ENCODE results near the gene MCF2L2. TPM values are rescaled to one million over a fixed set of nuclear protein-coding genes. Genes with fewer than 3 reads are reported as not detected.

Gene MCF2L2
- total and polyA plus RNA-seq, 3 donors from 2014 or later = 6.8 to 24.2 (median 14.6) TPM

- Histone ChIP-seq H3K27me3 (no peaks in the 10 kb centered on the region), H3K4me3 (no peak overlapping the region), H3K4me1 (no peaks in the 10 kb centered on the region), H3K27ac (no peak overlapping the region), H3K36me3 (ENCODE audit: low read depth, missing control alignments) (no peaks in the 10 kb centered on the region), H3K9me3 (no peaks in the 10 kb centered on the region)
- 84 to 88% methylated on average over 12 of the region's 12 CpGs for WGBS, 2 donors
- no peak for DNase-seq
- intact Hi-C loops (cut with DNase I; ENCODE audit: low total_unique reads) = no loop called here
- TF ChIP-seq CTCF (IDR thresholded peaks at IDR 0.05) (no peak), POLR2A (IDR thresholded peaks at IDR 0.05) (no peak)
These were observed 216.3 kb downstream of the MCF2L2 start for GRCh38 chr3:183212096-183212495.

GRCh38 chr3:183211352-183211751 lies 217.1 kb downstream of the MCF2L2 start:
- Histone ChIP-seq H3K36me3 (ENCODE audit: low read depth, missing control alignments) (no peaks in the 10 kb centered on the region), H3K9me3 (no peaks in the 10 kb centered on the region), H3K27ac (no peak overlapping the region), H3K4me1 (no peaks in the 10 kb centered on the region), H3K4me3 (no peak overlapping the region), H3K27me3 (no peaks in the 10 kb centered on the region)
- TF ChIP-seq CTCF (IDR thresholded peaks at IDR 0.05) (no peak), POLR2A (IDR thresholded peaks at IDR 0.05) (no peak)
- intact Hi-C loops (cut with DNase I; ENCODE audit: low total_unique reads) = no loop called here
- DNase-seq = no peak
- WGBS, 2 donors = 83 to 93% methylated on average over 11 to 13 of the region's 13 CpGs

GRCh38 chr3:183210862-183211341 lies 217.5 kb downstream of the MCF2L2 start:
- no peak for TF ChIP-seq CTCF (IDR thresholded peaks at IDR 0.05)
- no peak for TF ChIP-seq POLR2A (IDR thresholded peaks at IDR 0.05)
- WGBS, 2 donors = 65 to 78% methylated on average over 9 of the region's 9 CpGs
- Histone ChIP-seq H3K27me3 (no peaks in the 10 kb centered on the region), H3K9me3 (no peaks in the 10 kb centered on the region), H3K27ac (no peak overlapping the region), H3K36me3 (ENCODE audit: low read depth, missing control alignments) (no peaks in the 10 kb centered on the region), H3K4me1 (no peaks in the 10 kb centered on the region), H3K4me3 (no peak overlapping the region)
- intact Hi-C loops (cut with DNase I; ENCODE audit: low total_unique reads) = no loop called here
- DNase-seq = no peak

- no peak for DNase-seq
- TF ChIP-seq CTCF (IDR thresholded peaks at IDR 0.05) = no peak
- no peak for TF ChIP-seq POLR2A (IDR thresholded peaks at IDR 0.05)
- H3K4me1 ChIP-seq = no peaks in the 10 kb centered on the region
- H3K9me3 ChIP-seq = no peaks in the 10 kb centered on the region
- no peak overlapping the region for H3K27ac ChIP-seq
- no peak overlapping the region for H3K4me3 ChIP-seq
- no peaks in the 10 kb centered on the region for H3K27me3 ChIP-seq
- H3K36me3 ChIP-seq (ENCODE audit: low read depth, missing control alignments) = no peaks in the 10 kb centered on the region
- WGBS, 2 donors = 79 to 86% methylated on average over 5 of the region's 5 CpGs
- intact Hi-C loops (cut with DNase I; ENCODE audit: low total_unique reads) = no loop called here
These were observed 218.1 kb downstream of the MCF2L2 start for GRCh38 chr3:183210341-183210740.

- H3K27ac ChIP-seq = no peak overlapping the region
- no peak overlapping the region for H3K4me3 ChIP-seq
- no peaks in the 10 kb centered on the region for H3K9me3 ChIP-seq
- no peak for DNase-seq
- TF ChIP-seq CTCF (IDR thresholded peaks at IDR 0.05) (no peak), POLR2A (IDR thresholded peaks at IDR 0.05) (no peak)
- H3K4me1 ChIP-seq = no peaks in the 10 kb centered on the region
- intact Hi-C loops (cut with DNase I; ENCODE audit: low total_unique reads) = no loop called here
- no peaks in the 10 kb centered on the region for H3K36me3 ChIP-seq (ENCODE audit: low read depth, missing control alignments)
- no peaks in the 10 kb centered on the region for H3K27me3 ChIP-seq
- 89 to 90% methylated on average over 2 of the region's 2 CpGs for WGBS, 2 donors
These were observed 219.6 kb downstream of the MCF2L2 start for GRCh38 chr3:183208800-183209199.
